Activated T-cell treated with anti-CD3 and anti-CD28 coated beads for 48 hours (primary cell): Measurements from ENCODE around the gene AEBP1.

Experiments used
- DNase-seq: peaks from one replicate; pipeline ENCODE4 v3.0.0-alpha.2; 2020; ENCODE audit warnings: low read depth

AEBP1 gene

GRCh38 chr7:44103923-44104859 is at the start of gene AEBP1:
Gene AEBP1 (plus strand): TSS chr7:44104345. CDS start chr7:44104666, 321 bp downstream.
- no peak for DNase-seq

GRCh38 chr7:44056681-44057080 is 47.5 kb upstream of the AEBP1 start:
- no peak for DNase-seq

GRCh38 chr7:44057181-44057848 is 46.8 kb upstream of the AEBP1 start:
- no peak for DNase-seq

- no peak for DNase-seq
Measured at GRCh38 chr7:44057849-44058758, 46.0 kb upstream of the AEBP1 start.

GRCh38 chr7:44058759-44059218 is 45.4 kb upstream of the AEBP1 start:
- no peak for DNase-seq

GRCh38 chr7:44059219-44060090 is 44.7 kb upstream of the AEBP1 start:
- DNase-seq = no peak

GRCh38 chr7:44060091-44060947 is 43.8 kb upstream of the AEBP1 start:
- no peak for DNase-seq

- DNase-seq = no peak
Measured at GRCh38 chr7:44060948-44061644, 43.0 kb upstream of the AEBP1 start.

- DNase-seq = no peak
Measured at GRCh38 chr7:44061645-44062179, 42.4 kb upstream of the AEBP1 start.

- no peak for DNase-seq
Measured at GRCh38 chr7:44062180-44062902, 41.8 kb upstream of the AEBP1 start.

- no peak for DNase-seq
Measured at GRCh38 chr7:44062903-44063295, 41.2 kb upstream of the AEBP1 start.

GRCh38 chr7:44063547-44063893 is 40.6 kb upstream of the AEBP1 start:
- no peak for DNase-seq

GRCh38 chr7:44063894-44064651 is 40.1 kb upstream of the AEBP1 start:
- no peak for DNase-seq

- DNase-seq = no peak
Measured at GRCh38 chr7:44064791-44065430, 39.2 kb upstream of the AEBP1 start.

- no peak for DNase-seq
Measured at GRCh38 chr7:44065431-44066110, 38.6 kb upstream of the AEBP1 start, which contains the start of gene PGAM2. Gene PGAM2 (minus strand): TSS chr7:44065567. CDS start chr7:44065529, 38 bp downstream.

- no peak for DNase-seq
Measured at GRCh38 chr7:44066111-44066460, 38.1 kb upstream of the AEBP1 start.
